HL-60/S4 treated with retinoic acid at 250 ng/mL for 4 days and 3 days (cell line): ENCODE results near the gene PRKCA.

Source experiments
- in situ Hi-C: fragments of 300-500 bp; cut with MboI; formaldehyde crosslinking; loops from 2 replicates; pipeline ENCODE4 v1.7.0; 2022; ENCODE audit warnings: low sequenced_read_pairs

Gene PRKCA

GRCh38 chr17:66538776-66539175 lies 236.4 kb downstream of the PRKCA start:
- in situ Hi-C loops: no loop called here

GRCh38 chr17:66540131-66540781 lies 237.8 kb downstream of the PRKCA start:
- in situ Hi-C loops: no loop called here

GRCh38 chr17:66541461-66542128 lies 239.2 kb downstream of the PRKCA start:
- in situ Hi-C loops: no loop called here

- in situ Hi-C loops: no loop called here
Measured at GRCh38 chr17:66542129-66542966, 239.9 kb downstream of the PRKCA start.

- in situ Hi-C loops: no loop called here
Measured at GRCh38 chr17:66542967-66543520, 240.6 kb downstream of the PRKCA start.

- in situ Hi-C loops: no loop called here
Measured at GRCh38 chr17:66543526-66543925, 241.1 kb downstream of the PRKCA start.

GRCh38 chr17:66545918-66546317 lies 243.5 kb downstream of the PRKCA start:
- in situ Hi-C loops: no loop called here

- in situ Hi-C loops: no loop called here
Measured at GRCh38 chr17:66547151-66547865, 244.9 kb downstream of the PRKCA start.

- in situ Hi-C loops: no loop called here
Measured at GRCh38 chr17:66548158-66548557, 245.7 kb downstream of the PRKCA start.

- in situ Hi-C loops: no loop called here
Measured at GRCh38 chr17:66548659-66549310, 246.4 kb downstream of the PRKCA start.

- in situ Hi-C loops: no loop called here
Measured at GRCh38 chr17:66549311-66549704, 246.9 kb downstream of the PRKCA start.

- in situ Hi-C loops: loop anchor here (25.0 kb wide), 1 partner anchor 287 kb away; no protein-coding TSS in a partner anchor
Measured at GRCh38 chr17:66549731-66550207, 247.4 kb downstream of the PRKCA start.

- in situ Hi-C loops: loop anchor here (25.0 kb wide), 1 partner anchor 290 kb away; no protein-coding TSS in a partner anchor
Measured at GRCh38 chr17:66551839-66552238, 249.4 kb downstream of the PRKCA start.

- in situ Hi-C loops: loop anchor here (25.0 kb wide), 1 partner anchor 290 kb away; no protein-coding TSS in a partner anchor
Measured at GRCh38 chr17:66552371-66552770, 250.0 kb downstream of the PRKCA start.

- in situ Hi-C loops: loop anchor here (25.0 kb wide), 1 partner anchor 293 kb away; no protein-coding TSS in a partner anchor
Measured at GRCh38 chr17:66555605-66556004, 253.2 kb downstream of the PRKCA start.

- in situ Hi-C loops: loop anchor here (25.0 kb wide), 1 partner anchor 295 kb away; no protein-coding TSS in a partner anchor
Measured at GRCh38 chr17:66557200-66557599, 254.8 kb downstream of the PRKCA start.

GRCh38 chr17:66557886-66558285 lies 255.5 kb downstream of the PRKCA start:
- in situ Hi-C loops: loop anchor here (25.0 kb wide), 1 partner anchor 296 kb away; no protein-coding TSS in a partner anchor

- in situ Hi-C loops: loop anchor here (25.0 kb wide), 1 partner anchor 298 kb away; no protein-coding TSS in a partner anchor
Measured at GRCh38 chr17:66560691-66561090, 258.3 kb downstream of the PRKCA start.

GRCh38 chr17:66562119-66562518 lies 259.7 kb downstream of the PRKCA start:
- in situ Hi-C loops: loop anchor here (25.0 kb wide), 1 partner anchor 300 kb away; no protein-coding TSS in a partner anchor
